GM19455 (cell line): ENCODE measurements around the gene TCAP.
"Not testable (repeated sequence)": the region's sequence is repeated elsewhere in the genome, so short reads cannot be mapped to it uniquely, and the experiment has no call there.

Experiments
- ATAC-seq: cut with Tn5 transposase; IDR thresholded peaks from one replicate; pipeline ENCODE4 v1.9.1; 2021; ENCODE audit not compliant: unreplicated experiment

The TCAP gene

GRCh38 chr17:39702901-39703893 lies 38.0 kb downstream of the TCAP start:
- no peak for ATAC-seq

GRCh38 chr17:39703913-39704312 lies 38.8 kb downstream of the TCAP start:
- no peak for ATAC-seq

- no peak for ATAC-seq
These were observed 39.8 kb downstream of the TCAP start for GRCh38 chr17:39704821-39705551.

GRCh38 chr17:39705786-39706348 lies 40.7 kb downstream of the TCAP start:
- ATAC-seq, result no peak

GRCh38 chr17:39706383-39706782 lies 41.2 kb downstream of the TCAP start:
- no peak for ATAC-seq

- no peak for ATAC-seq
These were observed 41.8 kb downstream of the TCAP start for GRCh38 chr17:39706921-39707337.

GRCh38 chr17:39709319-39709997 lies 44.3 kb downstream of the TCAP start:
- no peak for ATAC-seq

GRCh38 chr17:39709998-39710964 lies 45.1 kb downstream of the TCAP start:
- ATAC-seq, result no peak

- not testable (repeated sequence) for ATAC-seq
These were observed 45.9 kb downstream of the TCAP start for GRCh38 chr17:39711071-39711470.

- no peak for ATAC-seq
These were observed 46.7 kb downstream of the TCAP start for GRCh38 chr17:39711851-39712250.

GRCh38 chr17:39714234-39714633 lies 49.1 kb downstream of the TCAP start:
- no peak for ATAC-seq

GRCh38 chr17:39715375-39716072 lies 50.4 kb downstream of the TCAP start:
- ATAC-seq, result no peak
